RPMI7951 (cell line): ENCODE data around the gene SNW1. TPM values are rescaled to one million over a fixed set of nuclear protein-coding genes. Genes with fewer than 3 reads are reported as not detected.
"Not testable (repeated sequence)": the region's sequence is repeated elsewhere in the genome, so short reads cannot be mapped to it uniquely, and the experiment has no call there.

ENCODE experiments used
- DNase-seq: peaks from one replicate; pipeline ENCODE4 v3.0.0-alpha.2; 2012; ENCODE audit warnings: low read depth
- total RNA-seq: library from RNA; depleted of rRNA; stranded (reverse); fragments of >200 nt; shearing (Covaris generic); gene quantifications from 2 replicates; pipeline ENCODE4 v1.2.3, GENCODE V29; 2014; rRNA removed

SNW1 gene
- 55.9 and 63.1 TPM in 2 replicates for total RNA-seq

DNA sequence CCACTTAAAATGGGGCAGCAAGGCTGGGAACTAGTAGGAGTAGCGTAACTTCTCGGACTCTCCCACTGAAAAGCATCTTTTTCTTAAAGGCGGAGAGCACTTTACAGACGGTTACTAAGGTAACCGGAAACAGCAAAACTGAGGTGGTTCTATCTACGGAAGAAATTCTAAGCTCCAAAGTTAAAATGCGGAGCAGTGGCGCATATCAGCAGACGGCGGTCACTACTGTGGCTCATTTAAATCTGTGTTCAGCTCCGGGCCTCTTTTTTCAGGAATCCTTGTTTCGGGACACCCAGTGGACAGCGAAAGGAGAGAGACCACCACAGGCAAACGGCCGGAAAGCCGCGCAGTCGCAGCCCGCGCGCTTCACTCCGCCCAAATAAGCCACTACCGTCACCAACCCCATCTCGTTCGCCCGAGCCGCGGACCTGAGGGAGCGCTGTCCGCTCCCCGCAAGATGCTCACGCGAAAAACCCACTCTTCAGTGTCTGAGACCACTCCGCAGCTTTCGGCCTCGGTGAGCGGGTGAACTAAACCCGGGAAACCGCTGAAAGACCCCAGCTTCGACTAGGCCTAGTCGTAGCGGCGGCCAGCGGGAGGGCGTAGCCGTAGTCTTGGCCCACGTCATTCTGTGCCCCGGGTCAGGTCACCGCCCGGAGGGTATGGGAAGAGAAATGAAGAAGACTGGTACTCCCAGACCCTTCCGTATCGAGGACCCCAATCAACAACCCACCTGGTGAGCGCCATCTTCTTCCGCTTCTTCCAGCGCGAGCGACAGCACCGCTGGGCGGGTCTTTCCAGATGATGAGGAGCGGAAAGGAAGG, at the start of gene SNW1:
Gene SNW1, minus strand, starts transcription at position 776 of the 824 bp plus-strand sequence. Its CDS starts 29 bp downstream, at position 747.
- peak; percentile 87 for DNase-seq

DNA sequence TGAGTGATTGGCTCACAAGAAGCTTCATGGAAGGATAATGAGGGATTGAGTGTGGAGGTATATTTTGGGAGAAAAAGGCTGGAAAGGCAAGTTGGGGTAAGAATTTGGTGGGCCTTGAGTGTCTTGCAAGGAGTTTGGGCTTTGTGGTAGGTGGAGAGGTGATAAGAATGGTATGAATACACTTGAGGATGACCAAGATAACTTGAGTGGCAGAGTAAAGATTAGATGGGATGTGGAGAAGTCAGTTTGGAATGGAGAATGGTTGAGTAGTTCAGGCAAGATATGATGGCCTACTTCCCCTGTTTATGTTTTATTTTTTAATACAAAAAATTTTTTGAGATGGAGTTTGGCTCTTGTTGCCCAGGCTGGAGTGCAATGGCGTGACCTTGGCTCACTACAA, 48.1 kb upstream of the SNW1 start:
- DNase-seq, result no peak

DNA sequence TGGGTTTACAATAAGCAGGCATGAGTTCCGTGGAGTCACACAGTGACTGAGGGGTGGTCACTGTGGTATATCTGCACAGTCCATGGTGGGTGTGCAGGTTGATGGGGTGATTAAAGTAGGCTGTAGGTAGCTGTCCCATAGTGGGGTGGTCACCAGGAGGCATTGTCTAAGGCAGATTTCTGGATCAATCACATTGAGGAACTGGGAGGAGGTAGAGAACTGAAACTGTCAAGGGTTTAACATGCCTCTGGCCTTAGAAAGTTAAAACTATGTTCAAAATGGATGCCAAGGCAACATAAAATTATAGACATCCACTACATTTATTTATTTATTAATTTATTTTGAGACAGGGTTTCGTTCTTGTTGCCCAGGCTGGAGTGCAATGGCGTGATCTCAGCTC, 47.3 kb upstream of the SNW1 start:
- DNase-seq, result no peak

DNA sequence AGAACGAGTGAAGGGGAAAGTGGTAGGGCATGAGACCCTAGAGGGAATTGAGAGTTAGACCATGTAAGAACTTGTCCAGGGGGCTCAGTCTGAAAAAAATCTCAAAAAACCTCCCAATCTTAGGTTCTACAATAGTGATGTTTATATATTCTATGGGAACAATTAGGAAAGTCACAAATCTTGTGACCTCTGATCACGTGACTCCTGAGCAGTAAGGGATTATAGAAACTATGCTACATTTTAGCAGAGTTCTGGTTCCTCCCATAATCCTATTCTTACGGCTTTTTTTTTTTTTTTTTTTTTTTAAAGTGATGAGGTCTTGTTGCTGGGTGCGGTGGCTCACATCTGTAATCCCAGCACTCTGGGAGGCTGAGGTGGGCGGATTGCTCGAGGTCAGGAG, 44.8 kb upstream of the SNW1 start:
- DNase-seq, result no peak

DNA sequence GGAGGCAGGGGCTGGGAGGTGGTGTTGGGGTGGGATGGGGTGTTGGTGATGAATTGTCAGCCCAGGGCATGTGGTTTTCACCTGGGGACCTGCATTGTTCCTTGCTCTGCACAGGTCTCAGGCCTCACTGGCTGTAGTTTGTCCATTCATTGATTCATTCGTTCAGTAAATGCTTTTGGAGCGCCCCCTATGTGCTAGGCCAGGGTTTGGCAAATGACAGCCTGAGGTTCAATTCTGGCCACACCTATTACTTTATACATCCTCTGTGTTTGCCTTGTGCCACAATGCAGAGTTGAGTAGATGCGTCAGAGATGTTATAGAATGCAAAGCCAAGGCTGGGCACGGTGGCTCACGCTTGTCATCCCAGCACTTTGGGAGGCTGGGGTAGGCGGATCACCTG, 43.6 kb upstream of the SNW1 start:
- no peak for DNase-seq

DNA sequence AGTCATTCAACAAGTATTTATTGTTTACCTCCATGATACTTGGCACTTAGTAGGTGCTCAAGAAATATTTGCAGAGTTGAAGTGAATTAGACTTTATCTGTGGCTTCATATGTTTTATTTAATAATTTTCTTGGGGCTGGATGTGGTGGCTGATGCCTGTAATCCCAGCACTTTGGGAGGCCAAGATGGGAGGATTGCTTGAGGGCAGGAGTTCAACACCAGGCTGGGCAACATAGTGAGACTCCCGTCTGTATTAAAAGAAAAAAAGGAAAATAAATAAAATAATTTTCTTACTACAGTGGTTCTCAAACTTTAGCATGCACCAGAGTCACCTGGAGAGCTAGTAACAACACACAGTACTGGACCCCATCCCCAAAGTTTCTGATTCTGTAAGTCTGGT, 39.9 kb upstream of the SNW1 start:
- no peak for DNase-seq

DNA sequence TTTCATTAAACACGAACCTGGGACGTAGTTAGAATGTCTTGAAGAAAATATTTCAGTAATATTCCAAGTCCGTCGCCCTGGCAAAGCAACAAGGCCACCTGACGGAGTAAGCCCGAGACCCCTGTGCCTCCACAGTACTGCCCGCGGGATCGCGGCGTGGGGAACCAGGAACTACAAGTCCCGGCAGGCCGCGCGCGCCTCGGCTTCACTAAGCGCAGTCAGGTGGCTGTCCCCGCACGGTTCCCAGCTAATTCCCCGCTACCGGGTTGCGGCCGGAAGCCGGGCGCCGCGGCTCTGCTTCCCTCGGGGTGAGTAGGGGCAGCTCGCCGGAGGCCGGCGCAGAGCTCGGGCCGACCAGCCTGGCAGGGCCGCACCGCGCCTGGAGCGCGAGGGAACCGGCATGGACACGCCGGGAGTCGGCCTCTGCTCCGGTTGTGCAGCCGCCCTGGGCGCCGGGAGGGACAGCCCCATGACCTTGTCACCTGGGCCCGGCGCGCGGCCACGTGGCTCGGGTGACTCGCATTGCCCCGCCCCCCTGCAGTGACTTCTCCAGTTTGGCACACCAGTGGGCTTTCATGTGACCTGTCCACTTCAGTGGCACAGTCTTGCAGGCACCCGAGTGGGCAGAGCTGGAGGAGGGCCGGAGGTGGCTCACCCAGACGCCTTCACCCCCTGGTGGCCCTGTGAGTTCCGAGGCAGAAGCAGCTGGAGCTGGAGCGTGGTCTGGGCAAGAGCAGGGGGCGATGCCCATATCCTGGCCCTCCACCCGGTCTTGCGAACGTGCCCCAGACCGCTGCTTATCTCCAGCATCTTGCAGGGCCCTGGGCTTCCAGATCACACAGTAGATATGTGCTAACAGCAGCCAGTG, 39.1 kb upstream of the SNW1 start, which contains the start of gene ADCK1:
Gene ADCK1, plus strand, starts transcription at position 247 of the 868 bp plus-strand sequence. CDS start 18,870 bp downstream, outside the sequence.
- DNase-seq, result peak; percentile 75

DNA sequence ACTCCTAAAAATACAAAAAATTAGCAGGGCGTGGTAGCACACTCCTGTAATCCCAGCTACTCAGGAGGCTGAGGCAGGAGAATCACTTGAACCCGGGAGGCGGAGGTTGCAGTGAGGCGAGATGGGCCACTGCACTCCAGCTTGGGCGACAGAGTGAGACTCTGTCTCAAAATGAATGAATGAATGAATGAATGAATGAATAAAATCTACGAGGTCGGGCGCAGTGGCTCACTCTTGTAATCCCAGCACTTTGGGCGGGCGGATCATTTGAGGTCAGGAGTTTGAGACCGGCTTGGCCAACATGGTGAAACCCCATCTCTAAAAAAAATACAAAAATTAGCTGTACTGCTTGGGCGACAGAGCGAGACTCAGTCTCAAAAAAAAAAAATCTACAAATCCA, 38.5 kb upstream of the SNW1 start:
- not testable (repeated sequence) for DNase-seq

DNA sequence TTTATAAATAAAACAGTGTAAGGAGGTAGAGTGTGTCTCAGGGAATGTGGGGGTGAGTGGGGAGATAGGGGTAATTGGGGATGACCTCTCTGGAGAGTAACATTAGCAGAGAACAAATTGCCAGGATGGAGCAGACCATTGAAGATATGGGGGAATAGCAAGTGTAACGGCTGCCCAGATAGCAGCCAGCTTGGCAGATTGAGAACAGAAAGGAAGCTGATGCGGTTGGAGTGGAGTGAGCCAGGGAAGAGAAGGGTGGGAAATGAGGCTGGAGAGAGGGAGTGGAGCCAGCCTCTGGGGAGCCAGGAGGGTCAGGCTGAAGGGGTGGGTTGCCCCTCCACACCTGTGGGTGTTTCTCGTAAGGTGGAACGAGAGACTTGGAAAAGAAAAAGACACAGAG, 33.4 kb upstream of the SNW1 start:
- no peak for DNase-seq

DNA sequence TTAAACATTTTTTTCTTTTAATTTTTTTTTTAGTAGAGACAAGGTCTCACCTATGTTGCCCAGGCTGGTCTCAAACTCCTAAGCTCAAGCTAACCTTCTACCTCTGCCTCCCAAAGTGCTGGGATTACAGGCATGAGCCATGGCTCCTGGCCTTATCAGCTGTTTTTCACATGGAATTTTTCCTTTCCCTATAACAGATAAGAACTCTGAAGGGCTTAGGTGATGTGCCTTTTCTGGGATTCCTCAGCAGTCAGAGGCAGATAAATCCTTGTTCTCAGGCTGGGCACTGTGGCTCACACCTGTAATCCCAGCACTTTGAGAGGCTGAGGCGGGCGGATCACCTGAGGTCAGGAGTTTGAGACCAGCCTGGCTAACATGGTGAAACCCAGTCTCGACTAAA, 32.3 kb upstream of the SNW1 start:
- DNase-seq, result not testable (repeated sequence)

DNA sequence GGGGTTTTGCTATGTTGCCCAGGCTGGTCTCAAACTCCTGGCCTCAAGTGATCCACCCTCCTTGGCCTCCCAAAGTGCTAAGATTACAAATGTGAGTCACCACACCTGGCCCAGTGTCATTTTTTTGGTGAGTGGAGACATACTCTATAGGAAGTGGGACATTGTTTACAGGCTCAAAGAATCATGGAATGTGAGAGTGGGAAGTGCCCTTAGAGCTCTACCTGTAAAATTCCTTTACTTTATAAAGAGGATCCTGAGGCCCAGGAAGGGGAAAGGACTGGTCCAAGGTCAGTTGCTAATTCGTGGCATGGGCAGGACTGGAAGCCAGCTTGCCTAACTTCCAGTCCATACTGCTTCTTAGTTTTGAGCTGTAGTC, 30.3 kb upstream of the SNW1 start:
- no peak for DNase-seq

DNA sequence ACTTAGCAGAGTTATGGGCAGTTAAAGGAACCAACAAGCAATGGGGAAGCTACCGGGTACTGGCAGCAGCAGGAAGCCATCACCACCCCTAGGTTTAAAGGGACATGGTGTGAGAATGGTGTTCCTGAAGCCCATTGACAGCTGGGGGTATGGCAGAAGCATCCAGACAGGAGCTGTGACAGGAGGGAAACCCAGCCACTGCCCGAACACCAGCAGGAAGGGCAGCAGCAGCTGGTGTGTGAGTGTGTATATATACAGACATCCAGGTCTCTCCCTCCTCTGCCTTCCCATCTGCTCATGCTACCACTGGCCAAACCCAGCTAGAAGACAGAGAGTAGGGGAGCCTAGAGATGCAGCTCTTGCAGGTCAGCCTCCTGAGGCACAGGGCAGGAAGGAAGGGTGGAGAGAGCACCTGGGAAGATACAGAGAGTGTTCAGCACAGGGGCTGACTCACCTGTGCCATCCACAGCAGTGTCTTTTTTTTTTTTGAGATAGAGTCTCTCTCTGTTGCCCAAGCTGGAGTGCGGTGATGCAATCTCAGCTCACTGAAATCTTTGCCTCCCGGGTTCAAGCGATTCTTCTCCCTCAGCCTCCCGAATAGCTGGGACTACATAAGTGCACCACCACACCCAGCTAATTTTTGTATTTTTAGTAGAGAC, 29.7 kb upstream of the SNW1 start:
- DNase-seq, result no peak

DNA sequence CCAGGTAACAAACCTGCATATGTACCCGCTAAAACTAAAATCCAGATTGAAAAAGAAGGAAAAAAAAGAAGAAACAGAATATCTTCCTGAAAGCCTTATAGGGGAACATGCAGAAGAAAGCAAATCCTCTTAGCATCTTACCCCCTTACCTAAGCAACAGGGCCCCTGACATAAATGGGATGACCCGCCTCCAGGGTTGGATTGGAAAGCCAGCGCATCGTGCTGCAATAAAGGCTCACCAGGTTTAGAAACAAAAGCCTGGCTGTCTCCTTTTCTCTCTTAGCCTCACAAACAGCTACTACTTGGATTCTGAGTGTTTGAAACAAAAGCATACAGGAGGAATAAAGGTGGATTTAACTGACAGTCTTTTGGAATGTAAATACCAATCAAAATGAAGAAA, 25.2 kb upstream of the SNW1 start:
- DNase-seq, result no peak

DNA sequence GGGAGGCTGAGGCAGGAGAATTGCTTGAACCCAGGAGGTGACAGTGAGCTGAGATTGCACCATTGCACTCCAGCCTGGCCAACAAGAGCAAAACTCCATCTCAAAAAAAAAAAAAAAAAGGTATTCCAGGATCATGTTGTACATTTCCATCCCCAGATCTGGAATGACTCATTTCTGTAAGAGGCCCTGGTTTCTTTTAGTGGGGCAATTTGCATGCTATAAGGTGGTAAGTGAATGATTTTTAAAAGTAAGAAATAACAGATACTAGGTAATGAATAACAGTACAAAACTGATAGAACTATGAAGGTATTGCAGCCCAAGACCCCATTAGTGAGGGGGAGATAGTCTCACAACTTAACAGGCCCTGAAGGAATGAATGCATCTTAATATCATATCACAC, 21.2 kb upstream of the SNW1 start:
- no peak for DNase-seq

DNA sequence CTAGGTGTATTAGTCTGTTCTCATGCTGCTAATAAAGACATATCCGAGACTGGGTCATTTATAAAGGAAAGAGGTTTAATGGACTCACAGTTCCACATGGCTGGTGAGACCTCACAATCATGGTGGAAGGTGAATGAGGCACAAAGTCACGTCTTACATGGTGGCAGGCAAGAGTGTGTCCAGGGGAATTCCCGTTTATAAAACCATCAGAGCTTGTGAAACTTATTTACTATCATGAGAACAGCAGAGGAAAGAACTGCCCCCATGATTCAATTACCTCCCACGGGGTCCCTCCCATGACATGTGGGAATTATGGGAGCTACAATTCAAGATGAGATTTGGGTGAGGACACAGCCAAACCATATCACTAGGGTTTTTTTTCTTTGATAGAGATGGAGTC, 13.0 kb upstream of the SNW1 start:
- not testable (repeated sequence) for DNase-seq

DNA sequence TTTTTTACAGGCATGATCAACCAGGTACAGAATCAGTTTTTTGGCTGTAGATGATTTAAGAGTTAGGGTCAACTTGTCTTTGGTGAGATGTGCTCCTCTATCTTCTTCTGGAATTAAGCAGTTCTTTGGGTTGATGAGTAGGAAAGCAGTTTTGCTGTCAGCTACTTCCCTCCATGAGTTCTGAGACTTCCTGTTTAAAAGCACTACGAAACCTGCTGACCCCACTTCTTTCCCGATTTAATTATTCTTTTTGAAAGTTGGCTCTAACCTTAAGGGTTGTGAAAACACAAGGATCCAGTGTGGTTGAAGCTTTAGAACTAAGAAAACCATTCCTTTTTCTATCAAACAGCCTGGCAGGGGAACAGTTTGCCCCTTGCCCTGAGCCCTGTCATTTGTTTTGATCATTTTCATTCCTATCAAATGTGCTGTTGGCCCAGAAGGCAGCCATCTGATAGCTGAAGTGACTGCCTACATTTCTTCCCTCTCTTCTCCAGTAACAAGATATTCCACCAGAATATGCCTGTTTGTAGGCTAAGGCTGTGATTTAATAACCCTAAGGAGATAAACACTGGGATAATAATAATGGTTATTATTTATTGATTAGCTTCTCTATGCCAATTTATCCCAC, 7.6 kb upstream of the SNW1 start:
- not testable (repeated sequence) for DNase-seq

DNA sequence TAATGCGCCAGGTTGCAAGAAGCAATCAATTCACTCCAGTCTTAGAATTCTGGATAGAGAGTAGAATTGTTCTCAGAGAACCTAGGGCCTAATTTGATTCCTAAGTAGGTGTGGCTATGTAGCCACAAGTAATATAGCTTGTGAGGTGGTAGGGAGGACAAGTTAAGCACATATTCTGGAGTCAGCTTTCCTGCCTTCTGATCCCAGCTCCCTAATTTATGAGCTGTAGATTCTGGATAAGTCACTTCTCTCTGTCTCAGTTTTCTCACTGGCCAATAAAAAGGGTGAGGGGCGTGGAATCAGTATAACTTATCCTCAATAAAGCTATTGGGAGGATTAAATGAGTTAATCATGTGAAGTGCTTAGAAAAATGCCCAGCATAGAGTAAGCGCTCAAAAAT, 3.0 kb upstream of the SNW1 start:
- no peak for DNase-seq

DNA sequence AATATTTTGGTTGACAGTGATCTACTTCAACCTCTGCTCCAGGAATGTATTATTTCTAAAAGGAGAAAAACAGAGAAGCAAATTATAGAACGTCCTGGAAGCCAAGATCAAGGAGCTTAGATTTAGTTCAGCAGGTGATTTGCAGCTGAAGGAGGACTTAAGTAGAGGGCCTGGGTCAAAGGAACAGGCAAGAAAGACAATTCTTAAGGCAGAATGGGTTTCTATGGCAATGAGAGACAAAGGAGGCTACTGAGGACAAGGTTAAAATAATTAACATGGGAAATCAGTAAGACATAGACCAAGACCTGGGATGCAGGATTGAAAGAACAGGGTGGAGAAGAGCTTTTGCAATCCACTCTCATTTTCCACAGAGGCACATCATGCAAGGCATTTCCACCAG, 2.4 kb upstream of the SNW1 start:
- no peak for DNase-seq

DNA sequence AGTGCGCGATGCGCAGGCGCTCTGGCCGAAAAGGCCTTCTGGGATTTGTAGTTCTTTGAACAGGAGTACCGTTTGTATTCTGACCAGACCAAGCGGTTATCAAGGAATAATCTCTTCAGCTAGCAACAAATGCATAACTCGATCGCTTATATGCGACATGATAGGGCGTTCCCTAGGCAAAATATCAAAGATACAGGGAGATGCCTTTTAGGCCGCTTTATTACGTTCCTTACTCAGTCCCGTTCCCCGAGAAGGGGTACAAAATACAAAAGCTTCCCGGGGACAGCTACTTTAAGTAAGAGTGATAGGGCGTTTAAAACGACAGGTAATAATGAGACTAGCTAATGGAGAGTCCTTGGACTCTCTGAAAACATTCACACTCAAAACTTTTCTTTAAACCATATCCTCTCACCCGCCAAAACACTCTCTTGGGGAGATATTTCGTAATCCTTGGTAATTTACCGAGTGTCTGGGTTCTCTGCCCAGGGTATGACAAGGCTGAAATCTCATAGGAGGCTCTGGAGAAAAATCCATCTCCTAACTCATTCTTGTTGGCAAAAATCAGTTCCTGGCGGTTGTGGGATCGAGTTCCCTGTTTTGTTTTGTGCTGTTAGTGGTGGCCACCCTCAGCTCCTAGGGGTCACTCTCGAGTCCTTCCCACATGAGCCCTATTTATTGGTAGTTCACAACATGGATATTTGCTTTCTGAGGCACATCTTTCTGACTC, 412 bp upstream of the SNW1 start:
- peak; percentile 35 for DNase-seq

DNA sequence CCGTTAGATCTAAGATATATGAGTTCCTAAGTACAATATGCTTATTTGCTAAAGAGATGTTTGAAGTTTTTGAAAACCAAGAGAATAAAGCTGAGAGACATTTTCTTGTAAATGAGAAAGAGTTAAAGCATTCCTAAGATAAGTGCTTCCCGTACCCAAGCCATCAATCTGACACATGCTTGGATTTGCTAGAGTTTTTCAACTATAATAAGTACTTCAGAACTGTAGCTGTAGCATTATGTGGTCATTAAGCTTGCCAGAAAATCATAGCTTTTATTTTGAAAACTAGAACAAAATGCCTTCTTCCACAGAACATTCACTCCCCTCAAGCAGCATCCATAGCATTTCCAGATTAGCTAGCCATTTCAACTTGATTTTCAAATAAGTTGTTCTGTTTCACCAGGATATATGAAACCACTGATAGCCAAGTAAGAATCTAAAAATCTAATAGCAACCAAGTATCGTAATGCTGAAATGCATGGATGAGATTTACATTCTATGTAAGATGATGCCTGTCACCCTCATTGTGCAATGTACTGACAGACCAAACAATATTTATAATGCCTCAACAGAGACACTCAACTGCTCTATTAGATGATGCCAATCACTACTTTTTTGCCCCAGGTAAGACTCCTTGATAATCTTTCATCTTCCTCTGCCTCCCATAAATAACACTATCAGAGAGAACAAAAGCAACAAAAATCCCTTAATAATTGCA, 8.0 kb downstream of the SNW1 start:
- no peak for DNase-seq
